GM18511 (cell line): ENCODE measurements around the gene WDR90.
"Not testable (repeated sequence)": the region's sequence is repeated elsewhere in the genome, so short reads cannot be mapped to it uniquely, and the experiment has no call there.

Experiments used
- ATAC-seq: cut with Tn5 transposase; IDR thresholded peaks from one replicate; pipeline ENCODE4 v1.9.1; 2021; ENCODE audit warnings: mild to moderate bottlenecking, moderate library complexity; ENCODE audit not compliant: unreplicated experiment

The WDR90 gene

DNA sequence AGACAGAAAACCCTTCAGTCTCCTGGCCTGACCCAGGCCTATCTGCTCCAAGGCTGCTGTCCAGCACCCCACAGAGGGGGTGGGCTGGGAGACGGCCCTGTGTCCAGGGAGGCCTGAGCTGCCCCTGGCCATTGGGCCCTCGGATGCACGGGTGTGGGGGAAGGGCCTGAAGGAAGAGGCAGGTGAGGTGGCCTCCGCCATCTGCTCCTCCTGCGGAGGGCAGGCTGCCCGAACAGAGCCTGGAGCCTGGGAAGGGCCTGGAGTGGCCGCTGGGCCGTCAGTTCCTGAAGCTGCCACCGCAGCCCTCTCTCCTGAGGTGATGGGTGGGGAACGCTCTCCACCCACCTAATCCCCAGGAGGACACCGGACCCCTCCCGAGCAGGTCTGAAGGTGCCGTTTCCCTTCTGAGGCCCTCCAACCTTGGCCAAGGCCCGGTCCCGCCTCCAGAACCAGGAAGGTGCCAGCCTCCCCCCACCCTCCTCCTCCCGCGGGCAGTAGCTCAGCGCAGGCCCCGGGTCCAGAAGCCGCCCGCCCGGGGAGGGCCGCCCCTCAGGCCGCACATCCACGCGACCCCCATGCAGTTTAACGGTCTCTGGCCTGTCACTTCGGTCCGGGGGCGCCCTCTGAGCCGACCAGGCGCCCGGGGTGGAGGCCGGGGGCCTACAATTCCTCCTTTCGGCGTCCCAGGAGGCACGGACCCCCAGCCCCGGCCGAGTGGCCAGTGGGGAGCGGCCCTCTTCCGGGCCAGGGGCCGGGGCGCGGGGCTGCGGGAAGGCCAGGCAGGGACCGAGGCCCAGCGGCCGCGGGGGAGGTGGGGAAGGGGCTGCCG is 55.6 kb downstream of the WDR90 start:
- no peak for ATAC-seq

DNA sequence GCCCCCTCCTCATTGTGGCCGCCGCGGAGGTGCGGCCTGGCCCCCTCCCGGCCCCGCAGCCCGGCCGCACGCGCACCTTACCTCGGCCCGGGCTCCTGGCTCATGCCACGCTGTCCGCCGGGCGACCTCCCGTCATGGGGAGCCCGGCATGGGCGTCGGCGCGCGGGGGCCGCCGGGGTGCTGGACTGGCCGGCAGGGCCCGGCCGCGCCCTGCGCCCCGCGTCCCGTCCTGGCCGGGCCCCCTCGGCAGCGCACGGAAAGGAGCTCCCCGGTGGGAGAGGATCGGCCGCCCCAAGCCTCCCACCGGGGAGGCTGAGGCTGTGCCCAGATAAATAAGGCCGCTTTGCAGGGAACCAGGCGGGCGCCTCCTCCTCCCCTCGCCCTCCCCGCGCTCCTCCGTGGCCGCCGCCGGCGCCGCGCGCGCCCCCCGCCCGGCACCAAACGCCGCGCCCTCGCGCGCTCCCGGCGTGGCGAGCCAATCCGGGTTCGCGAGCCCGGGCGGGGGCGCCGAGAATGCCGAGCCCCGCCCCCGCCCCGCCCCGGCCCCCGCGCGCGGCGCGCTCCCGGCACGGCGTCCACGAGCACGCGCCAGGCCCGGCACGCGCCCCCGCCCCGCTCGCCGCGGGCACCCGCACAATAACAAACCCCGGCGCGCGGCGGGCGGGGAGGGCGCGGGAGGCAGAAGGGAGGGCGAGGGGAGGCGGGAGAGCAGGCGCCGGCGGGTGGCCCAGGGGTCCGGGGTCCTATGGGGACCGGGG is 56.4 kb downstream of the WDR90 start, which contains the start of gene FBXL16:
TSS of gene FBXL16 (minus strand) at position 371 of the 758 bp plus-strand sequence. CDS start 8,396 bp downstream, outside the sequence.
- no peak for ATAC-seq

DNA sequence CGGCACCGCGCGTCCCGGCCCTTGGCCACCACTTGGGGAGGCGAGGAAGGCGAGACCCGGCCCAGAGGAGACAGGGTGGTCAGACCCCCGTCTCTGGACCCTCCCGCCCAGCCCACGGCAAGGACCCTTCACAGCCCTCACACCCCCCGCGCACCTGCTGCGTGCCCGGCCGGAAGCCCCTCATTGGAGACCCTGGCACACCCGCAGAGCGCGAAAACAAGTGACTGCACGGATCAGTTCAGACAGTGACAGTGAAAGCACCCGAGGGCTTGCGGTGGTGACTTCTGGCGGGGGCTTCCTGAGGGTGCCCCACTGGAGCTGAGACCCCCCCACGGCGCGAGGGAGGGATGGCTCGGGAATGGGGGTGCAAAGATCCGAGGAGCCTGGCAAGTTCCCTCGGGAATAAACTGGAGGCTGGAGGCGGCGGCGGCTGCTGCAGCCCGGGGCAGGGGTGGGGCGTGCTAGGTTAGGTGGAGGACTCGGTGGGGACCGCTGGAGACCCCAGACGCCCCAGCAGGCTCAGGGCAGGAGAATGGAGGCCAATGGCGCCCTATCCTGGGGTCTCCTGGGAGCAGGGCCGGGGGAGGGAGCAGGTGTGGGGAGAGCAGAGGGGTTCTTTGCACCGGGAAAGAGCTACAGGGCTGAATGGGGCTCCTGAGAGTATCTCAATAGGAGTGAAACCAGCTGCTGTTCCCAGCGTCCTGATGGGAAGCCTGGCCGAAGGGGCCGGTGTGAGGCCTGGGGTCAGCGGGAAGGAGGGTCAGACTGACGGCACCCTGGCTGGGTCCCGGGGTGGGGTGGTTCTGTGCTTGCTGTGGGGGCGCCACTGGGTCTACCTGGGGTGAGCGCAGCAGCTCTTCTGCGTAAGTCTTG is 57.3 kb downstream of the WDR90 start:
- no peak for ATAC-seq

DNA sequence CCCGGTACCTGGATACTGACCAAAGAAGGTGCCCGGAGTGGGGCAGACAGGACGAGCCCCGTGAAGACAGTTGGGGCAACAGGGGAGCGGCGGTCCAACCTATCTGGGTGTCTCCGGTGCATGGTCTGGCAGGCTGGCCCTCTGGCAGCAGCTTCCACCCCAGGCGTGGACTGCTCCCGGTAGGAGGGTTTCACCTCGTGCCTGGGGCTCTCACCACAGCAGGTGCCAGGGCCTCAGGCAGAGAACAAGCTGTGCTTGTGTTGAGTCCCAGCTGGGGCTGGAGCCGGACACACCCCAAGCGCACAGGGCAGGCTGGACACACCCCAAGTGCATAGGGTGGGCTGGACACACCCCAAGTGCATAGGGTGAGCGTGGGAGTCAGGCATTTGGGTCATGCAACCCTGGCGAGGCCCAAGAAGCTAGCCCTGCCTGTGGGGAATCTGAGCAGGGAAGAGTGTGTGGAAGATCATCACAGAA is 57.9 kb downstream of the WDR90 start:
- no peak for ATAC-seq

DNA sequence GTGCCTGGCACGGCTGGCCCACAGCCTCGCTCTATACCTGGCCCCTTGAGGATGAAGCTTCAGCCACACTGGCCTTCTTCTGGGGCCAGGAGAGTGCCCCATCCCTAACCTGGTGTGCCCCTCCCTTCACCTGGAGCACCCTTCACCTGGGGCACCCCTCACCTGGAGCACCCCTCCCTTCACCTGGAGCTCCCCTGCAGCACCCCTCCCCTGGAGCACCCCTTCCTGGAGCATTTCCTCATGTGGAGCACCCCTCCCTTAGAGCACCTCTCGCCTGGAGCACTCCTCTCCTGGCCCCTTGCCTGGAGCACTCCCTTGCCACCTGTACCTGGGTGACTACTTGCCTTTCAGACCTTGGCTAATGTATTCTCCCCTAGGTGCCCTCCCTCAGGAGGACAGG is 58.9 kb downstream of the WDR90 start:
- no peak for ATAC-seq

DNA sequence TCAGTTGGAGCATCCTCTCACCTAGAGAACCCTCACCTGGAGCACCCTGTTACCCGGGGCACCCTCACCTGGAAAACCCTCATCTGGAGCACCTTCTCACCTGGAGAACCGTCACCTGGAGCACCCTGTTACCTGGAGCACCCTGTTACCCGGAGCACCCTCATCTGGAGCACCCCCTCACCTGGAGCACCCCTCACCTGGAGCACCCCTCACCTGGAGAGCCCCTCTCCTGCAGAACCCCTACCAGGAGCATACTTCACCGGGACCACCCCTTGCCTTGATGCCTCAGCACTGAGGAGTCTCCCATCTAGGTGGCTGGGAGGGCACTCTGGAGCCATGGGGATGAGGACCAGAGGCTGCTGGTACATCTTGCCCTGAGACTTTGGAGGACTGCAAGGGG is 59.8 kb downstream of the WDR90 start:
- ATAC-seq: no peak

DNA sequence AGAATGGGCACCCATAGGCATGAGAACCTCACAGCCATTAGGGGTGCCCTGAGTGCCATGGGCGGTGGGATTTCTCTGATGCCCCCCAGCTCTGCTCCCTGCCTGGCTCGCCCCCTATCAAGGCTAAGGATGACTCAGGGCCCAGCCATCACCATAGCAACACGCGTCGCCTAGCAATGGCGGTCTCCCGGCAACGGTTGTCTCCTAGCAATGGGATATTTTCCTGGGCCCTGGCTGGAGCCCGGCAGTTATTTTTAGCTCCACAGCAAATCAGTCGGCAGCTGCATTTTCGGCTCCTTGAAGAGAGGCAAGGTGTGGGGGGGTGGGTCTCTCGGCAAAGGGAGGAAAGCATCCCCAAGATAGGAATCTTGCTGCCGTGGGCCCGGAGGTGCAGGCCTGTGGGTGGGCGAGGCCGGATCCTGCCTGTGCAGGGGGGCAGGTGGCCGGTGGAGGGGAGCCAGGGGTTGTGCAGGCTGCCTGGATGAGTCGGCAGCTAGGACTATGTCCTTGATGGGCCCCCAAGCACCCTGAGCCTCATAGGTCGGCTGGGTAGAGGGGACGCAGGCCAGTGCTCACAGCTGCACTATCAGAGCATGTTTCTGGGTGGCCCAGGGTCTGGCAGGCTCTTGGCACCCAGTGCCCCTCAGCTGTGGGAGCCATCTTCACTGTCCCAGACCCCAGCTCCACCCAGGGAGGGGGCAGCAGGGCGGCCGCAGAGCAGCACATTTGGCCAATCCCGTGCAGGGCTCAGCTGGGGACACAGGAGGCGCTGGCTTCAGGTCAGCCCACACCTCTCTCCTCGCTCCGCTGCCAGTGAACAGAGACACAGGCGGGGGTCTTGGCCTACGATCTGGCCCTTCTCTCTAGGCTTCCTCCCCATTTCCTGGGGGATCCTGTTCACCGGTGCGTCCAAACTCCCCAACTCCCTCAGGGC is 60.7 kb downstream of the WDR90 start:
- ATAC-seq: no peak

DNA sequence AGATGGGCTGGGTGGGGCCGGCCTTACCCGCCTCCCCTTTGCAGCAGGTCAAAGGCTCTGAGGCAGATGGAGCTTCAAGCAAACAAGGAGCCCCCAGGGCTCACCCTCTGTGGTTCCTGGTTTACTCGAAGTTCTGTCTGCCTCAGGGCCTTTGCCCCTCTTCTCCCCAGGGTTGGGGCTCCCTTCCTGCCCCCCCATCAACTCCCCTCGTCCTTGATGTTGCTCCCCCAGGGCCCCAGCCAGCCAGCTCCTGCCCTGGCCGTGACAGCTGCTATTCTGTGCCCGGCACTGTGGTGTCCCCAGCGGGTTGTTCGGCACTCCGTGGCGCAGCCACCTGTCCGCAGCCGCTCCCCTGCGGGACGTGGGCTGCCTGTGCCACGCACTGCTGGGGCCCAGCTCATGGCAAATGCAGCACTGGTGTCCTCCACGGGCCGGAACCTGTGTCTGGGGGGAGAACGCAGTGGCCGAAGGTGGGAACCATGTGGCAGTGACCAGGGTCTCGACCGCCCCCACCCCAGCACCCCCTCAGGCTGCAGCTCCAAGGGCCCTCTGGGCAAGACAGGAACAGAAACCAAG is 61.4 kb downstream of the WDR90 start:
- no peak for ATAC-seq

DNA sequence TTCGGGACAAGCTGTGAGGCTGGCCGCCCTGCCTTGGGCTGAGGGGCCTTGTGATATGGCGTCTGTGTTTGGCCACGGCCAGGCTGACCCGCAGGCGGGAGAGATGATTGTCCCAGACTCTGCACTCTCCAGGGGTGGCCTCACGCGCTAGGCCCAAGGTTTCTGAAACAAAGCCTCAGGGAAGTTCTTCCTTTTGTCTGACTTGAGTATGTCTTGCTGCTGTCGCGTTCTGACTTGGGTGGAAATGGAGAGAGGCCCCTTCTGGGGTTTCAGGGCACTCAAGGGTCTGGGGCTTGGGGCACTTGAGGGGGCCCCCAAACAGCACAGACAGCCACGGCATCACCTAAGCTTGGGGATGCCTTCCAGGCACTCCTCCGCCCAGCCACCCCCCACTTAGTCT is 61.9 kb downstream of the WDR90 start:
- ATAC-seq: no peak

DNA sequence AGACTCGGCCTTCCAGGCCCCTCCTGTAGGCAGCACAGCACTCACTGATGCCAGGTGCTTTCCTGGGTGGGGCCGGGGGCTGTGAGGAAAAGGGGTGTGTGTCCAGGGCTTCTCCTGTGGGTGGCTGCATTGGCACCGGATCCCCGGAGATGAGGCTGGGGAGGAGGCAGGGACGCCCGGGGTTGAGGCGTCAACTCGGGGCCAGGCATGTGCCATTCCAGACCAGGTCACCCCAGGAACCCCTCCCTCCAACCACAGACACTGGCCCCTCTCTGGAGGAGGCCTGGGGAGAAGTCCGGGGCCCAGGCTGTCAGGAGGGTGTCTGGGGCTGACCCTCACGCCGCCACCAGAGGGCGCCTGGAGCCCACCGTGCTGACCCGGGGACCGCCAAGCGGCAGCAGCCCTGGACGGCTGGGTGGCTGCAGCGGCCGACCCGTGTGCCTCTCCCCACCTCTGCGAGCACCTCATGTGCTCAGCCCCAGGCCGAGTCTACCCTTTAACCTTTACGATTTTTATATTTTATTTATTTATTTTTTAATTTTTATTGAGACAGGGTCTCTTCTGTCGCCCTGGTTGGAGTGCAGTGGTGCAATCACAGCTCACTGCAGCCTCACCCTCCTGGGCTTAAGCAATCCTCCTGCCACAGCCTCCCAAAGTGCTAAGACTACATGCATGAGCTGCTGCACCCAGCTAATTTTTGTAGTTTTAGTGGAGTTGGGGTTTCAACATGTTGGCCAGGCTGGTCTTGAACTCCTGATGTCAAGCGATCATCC is 62.6 kb downstream of the WDR90 start:
- no peak for ATAC-seq

DNA sequence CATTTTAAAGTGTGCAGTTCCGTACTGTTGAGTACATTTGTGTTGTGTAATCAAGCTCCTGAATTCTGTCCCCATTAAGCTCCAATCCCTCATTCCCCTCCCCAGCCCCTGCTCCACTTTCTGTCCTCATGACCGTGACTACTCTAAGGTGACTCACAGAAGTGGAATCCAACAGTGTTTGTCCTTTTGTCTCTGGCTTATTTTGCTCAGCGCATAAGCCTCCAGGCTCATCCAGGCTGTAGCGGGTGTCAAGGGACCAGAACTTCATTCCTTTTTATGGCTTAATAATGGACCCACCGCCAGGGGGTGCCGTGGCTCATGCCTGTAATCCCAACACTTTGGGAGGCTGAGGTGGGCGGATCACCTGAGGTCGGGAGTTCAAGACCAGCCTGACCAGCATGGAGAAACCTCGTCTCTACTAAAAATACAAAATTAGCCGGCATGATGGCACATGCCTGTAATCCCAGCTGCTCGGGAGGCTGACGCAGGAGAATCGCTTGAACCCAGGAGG is 63.6 kb downstream of the WDR90 start:
- not testable (repeated sequence) for ATAC-seq

DNA sequence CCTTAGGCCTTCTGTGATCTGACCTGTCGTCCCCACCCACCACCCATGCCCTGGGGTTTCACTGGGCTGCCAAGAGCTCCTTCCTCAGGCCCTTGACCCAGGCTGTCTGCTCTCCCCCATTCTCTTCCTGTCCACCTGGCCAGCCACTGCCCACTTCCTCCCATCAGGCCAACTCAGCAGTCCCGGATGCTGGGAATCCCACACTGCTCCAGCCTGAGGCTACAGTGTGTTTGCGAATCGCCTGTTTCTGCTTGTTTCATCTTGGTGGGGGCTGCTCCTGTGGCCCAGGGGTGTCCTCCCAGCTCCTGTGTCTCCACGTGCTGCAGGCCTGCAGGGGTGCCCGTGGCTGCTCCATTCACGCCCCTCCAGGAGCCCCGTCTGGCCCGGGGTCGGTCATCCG is 64.9 kb downstream of the WDR90 start:
- no peak for ATAC-seq

DNA sequence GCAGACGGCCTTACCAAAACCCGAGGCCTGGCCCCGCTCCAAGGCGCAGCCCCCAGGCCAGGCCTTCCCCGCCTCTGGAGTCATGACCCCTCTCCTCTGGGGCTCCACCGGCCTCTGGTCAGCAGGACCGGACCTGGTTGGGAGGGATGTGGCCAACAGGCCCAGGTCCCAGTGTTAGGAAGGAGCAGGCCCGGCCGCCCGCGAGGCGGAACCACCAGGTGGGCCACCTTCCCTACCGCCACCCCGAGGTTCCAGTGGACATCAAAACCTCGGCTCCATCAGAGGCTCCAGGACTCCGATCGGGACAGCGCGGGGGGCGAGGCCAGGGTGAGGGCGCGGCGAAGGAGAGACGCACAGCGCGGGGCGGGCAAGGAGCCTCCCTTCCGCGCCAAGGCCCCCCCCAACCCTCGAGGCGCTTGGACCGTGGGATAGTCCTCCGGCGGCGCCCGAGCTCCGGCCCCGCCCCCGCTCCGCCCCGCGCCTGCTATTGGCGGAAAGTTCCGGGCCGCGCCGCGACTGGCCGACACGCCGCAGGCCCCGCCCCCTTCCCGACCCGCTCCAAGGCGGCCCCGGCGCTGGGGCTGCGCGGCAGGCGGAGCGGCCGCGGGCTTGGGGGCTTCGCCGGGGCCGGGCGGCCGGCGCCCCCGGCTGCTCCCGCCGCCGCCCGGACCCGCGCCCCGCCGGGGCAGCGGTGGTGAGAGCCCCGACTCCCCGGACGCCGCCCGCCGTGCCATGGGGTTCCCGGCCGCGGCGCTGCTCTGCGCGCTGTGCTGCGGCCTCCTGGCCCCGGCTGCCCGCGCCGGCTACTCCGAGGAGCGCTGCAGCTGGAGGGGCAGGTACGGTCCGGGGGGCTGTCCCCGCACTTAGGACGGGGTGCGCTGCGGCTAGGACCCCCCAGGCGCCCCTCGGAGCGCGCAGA is 65.7 kb downstream of the WDR90 start, which contains the start of gene METRN:
TSS of gene METRN (plus strand) at position 561 of the 919 bp plus-strand sequence. CDS start at position 733, 172 bp downstream.
- peak; percentile 79 for ATAC-seq

DNA sequence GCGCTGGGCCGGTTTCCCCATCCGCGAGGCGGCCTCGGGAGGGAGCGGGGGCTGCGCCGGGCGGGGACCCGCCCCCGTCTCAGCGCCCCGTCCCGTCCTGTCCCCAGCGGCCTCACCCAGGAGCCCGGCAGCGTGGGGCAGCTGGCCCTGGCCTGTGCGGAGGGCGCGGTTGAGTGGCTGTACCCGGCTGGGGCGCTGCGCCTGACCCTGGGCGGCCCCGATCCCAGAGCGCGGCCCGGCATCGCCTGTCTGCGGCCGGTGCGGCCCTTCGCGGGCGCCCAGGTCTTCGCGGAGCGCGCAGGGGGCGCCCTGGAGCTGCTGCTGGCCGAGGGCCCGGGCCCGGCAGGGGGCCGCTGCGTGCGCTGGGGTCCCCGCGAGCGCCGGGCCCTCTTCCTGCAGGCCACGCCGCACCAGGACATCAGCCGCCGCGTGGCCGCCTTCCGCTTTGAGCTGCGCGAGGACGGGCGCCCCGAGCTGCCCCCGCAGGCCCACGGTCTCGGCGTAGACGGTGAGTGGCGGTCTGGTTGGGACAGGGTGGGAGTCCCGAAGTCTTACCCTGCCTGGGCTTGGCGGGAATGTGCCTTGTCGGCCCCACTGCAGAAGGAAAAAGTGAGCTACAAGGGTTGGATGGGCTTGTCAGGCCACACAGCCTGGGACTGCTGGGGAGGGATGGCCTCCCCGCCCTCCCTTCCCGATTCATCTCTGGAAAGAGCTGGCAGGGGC is 66.5 kb downstream of the WDR90 start:
- ATAC-seq: no peak

DNA sequence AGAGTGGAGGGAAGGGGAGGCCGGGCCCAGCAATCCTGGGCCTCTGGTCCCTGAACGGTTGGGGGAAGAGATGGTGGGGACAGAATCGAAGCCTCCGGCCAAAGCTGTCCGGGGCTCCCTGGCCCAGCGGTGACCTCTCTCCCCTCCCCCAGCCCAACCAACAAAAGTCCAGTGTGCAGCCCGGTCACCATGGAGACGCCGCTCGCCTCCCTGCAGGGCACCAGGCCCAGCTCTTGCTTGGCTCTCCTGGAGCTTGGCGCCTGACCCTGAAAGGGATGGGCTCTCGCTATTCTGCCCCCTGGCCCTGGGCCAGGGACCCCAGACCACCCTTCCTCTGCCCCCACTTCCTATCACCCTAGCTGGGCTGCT is 67.0 kb downstream of the WDR90 start:
- no peak for ATAC-seq

DNA sequence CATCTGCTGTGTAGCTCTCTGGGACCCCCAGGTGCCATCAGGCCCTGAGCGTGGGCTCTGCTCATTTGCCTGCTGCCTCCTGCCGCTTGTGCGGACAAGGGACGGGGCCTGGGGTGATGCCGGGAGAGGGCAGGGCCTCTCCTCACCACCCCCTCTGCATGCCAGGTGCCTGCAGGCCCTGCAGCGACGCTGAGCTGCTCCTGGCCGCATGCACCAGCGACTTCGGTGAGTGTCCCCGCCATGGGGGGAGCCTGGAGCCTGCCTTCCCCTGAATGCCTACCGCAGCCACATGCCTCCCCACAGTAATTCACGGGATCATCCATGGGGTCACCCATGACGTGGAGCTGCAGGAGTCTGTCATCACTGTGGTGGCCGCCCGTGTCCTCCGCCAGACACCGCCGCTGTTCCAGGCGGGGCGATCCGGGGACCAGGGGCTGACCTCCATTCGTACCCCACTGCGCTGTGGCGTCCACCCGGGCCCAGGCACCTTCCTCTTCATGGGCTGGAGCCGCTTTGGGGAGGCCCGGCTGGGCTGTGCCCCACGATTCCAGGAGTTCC is 67.7 kb downstream of the WDR90 start:
- no peak for ATAC-seq
